Bronchial epithelial cell (primary cell): ENCODE data around the gene SGO2. TPM values are rescaled to one million over a fixed set of nuclear protein-coding genes. Genes with fewer than 3 reads are reported as not detected.

ENCODE experiments used
- DNase-seq: peaks from one replicate; pipeline ENCODE4 v3.0.0-alpha.2; 2010; ENCODE audit warnings: low read depth
- FAIRE-seq: peaks from 2 replicates; lab custom pipeline; 2011; peaks lifted over from hg19 to GRCh38; lab: Jason Lieb, UNC
- H3K27me3 ChIP-seq: 2 replicates; pipeline ENCODE4 v1.5.1; 2011; ENCODE audit warnings: low read length; ENCODE audit not compliant: control insufficient read depth, insufficient read depth
- H3K36me3 ChIP-seq: 2 replicates; pipeline ENCODE4 v1.5.1; 2011; ENCODE audit warnings: low read length; ENCODE audit not compliant: control insufficient read depth, insufficient read depth
- H3K4me3 ChIP-seq: 2 replicates; pipeline ENCODE4 v1.5.1; 2011; ENCODE audit warnings: mild to moderate bottlenecking, low read depth, low read length, control low read depth
- CTCF ChIP-seq: IDR thresholded peaks from 2 replicates; pipeline ENCODE4 v1.5.1; 2011; ENCODE audit warnings: mild to moderate bottlenecking, moderate library complexity, low read length, control low read depth, inconsistent platforms; ENCODE audit not compliant: insufficient read depth, severe bottlenecking
- total RNA-seq: library from RNA; depleted of rRNA; stranded (reverse); fragments of >200 nt; gene quantifications from 2 replicates; pipeline ENCODE4 v1.2.1, GENCODE V29; 2014

The SGO2 gene
- total RNA-seq = 0.64 and 0.79 TPM in 2 replicates

- no peaks in the 10 kb centered on the region for H3K36me3 ChIP-seq
- H3K4me3 ChIP-seq = peak within 1 kb of the TSS; percentile 64
- TF ChIP-seq CTCF = peak; percentile 14
- DNase-seq (peak; percentile 92), FAIRE-seq (no peak)
- H3K27me3 ChIP-seq = no peaks in the 10 kb centered on the region
These were observed at the start of gene SGO2 for GRCh38 chr2:200525882-200526651. Gene SGO2, plus strand, starts transcription at chr2:200526207. Its CDS starts 6,769 bp downstream, at chr2:200532976.

- Histone ChIP-seq H3K4me3 (no peak overlapping the region), H3K27me3 (no peaks in the 10 kb centered on the region), H3K36me3 (peaks cover 20% of the 10 kb centered on the region)
- no peak for DNase-seq
- TF ChIP-seq CTCF = no peak
- no peak for FAIRE-seq
These were observed 49.2 kb upstream of the SGO2 start for GRCh38 chr2:200476836-200477235.

GRCh38 chr2:200477667-200478131, 48.3 kb upstream of the SGO2 start:
- no peak for DNase-seq
- no peak for TF ChIP-seq CTCF
- peaks cover 18% of the 10 kb centered on the region for H3K36me3 ChIP-seq
- FAIRE-seq = no peak
- H3K4me3 ChIP-seq = no peak overlapping the region
- H3K27me3 ChIP-seq = no peaks in the 10 kb centered on the region

GRCh38 chr2:200479692-200480265, 46.2 kb upstream of the SGO2 start:
- peaks cover 14% of the 10 kb centered on the region for H3K36me3 ChIP-seq
- no peak for TF ChIP-seq CTCF
- no peaks in the 10 kb centered on the region for H3K27me3 ChIP-seq
- peak; percentile 66 for DNase-seq
- H3K4me3 ChIP-seq = no peak overlapping the region
- FAIRE-seq = no peak

- no peak overlapping the region for H3K4me3 ChIP-seq
- FAIRE-seq (no peak), DNase-seq (no peak)
- H3K27me3 ChIP-seq = no peaks in the 10 kb centered on the region
- TF ChIP-seq CTCF = no peak
- peaks cover 5% of the 10 kb centered on the region for H3K36me3 ChIP-seq
These were observed 43.8 kb upstream of the SGO2 start for GRCh38 chr2:200482194-200482593.
